Small intestine (tissue), 16 donors: ENCODE data around the gene DCLK3. TPM values are rescaled to one million over a fixed set of nuclear protein-coding genes. Genes with fewer than 3 reads are reported as not detected.
A peak's percentile ranks its signal among the peaks of the same experiment; 100 is the strongest.

Experiments used
- DNase-seq, 2 donors: peaks; one replicate each; pipeline versions ENCODE4 v3.0.0 to v3.0.0-alpha.2; 2013
- FAIRE-seq: peaks from 2 replicates; lab custom pipeline; 2012; peaks lifted over from hg19 to GRCh38; lab: Jason Lieb, UNC
- H3K27ac ChIP-seq, 3 donors: one replicate each; pipeline ENCODE4 v1.5.1; 2013; ENCODE audit warnings: low read length in 2 of 3, mild to moderate bottlenecking in 2 of 3, control low read depth in 1 of 3, inconsistent platforms in 1 of 3, low read depth in 1 of 3, moderate library complexity in 1 of 3
- H3K27me3 ChIP-seq, 3 donors: one replicate each; pipeline ENCODE4 v1.6.1; 2013; ENCODE audit warnings: low read length in 3 of 3, inconsistent platforms in 1 of 3; ENCODE audit not compliant: control insufficient read depth in 3 of 3, insufficient read depth in 3 of 3
- H3K36me3 ChIP-seq, 3 donors: one replicate each; pipeline ENCODE4 v1.6.1; 2013; ENCODE audit warnings: low read length in 3 of 3, inconsistent platforms in 1 of 3, low read depth in 1 of 3, mild to moderate bottlenecking in 1 of 3, moderate library complexity in 1 of 3; ENCODE audit not compliant: control insufficient read depth in 3 of 3, insufficient read depth in 2 of 3
- H3K4me1 ChIP-seq, 3 donors: one replicate each; pipeline ENCODE4 v1.6.1; 2013; ENCODE audit warnings: low read length in 2 of 3, inconsistent platforms in 1 of 3, low read depth in 1 of 3, mild to moderate bottlenecking in 1 of 3, moderate library complexity in 1 of 3; ENCODE audit not compliant: control insufficient read depth in 3 of 3, insufficient read depth in 2 of 3
- H3K4me3 ChIP-seq, 3 donors: one replicate each; pipeline ENCODE4 v1.5.1; 2013; ENCODE audit warnings: low read length in 3 of 3, control low read depth in 1 of 3, inconsistent platforms in 1 of 3, low read depth in 1 of 3, mild to moderate bottlenecking in 1 of 3, moderate library complexity in 1 of 3
- H3K9me3 ChIP-seq, 2 donors: one replicate each; pipeline ENCODE4 v1.6.1; 2013; ENCODE audit warnings: low read depth in 1 of 2, low read length in 1 of 2; ENCODE audit not compliant: control insufficient read depth in 2 of 2, insufficient read depth in 1 of 2
- WGBS, 3 donors: extraction: QIAGEN DNeasy Blood & Tissue Kit; methylation state at CpG; one replicate each; pipeline ENCODE4 v1.1.7; 2013; 5-methylcytosine and 5-hydroxymethylcytosine counted together
- long read RNA-seq, 10 donors: transcript quantifications; one replicate each; lab custom pipeline, GENCODE V29; 2026
- polyA plus RNA-seq, 4 donors: library from polyadenylated mRNA; stranded (reverse) in 3 of 4; unstranded in 1 of 4; fragments of 200-250 nt in 3 of 4; fragments of 120-200 nt in 1 of 4; gene quantifications; one replicate each; pipeline versions ENCODE4 v1.2.1 to v1.2.3, GENCODE V29; 2013
- donor health status: healthy with polysubstance abuse.
- donor health status: control.
- donor health status: control.
- donor health status: Bipolar disorder and iron deficiency.
- donor health status: healthy.

DCLK3 gene
- under 1 TPM in 3 of 4 donors, not detected in 1; 0.24 to 0.31 (median 0.27) TPM for polyA plus RNA-seq
- long read RNA-seq, donor 1 = 0 reads
- long read RNA-seq, donor 2 = 0 reads
- long read RNA-seq, donor 3, full-length matches to known transcripts = 1 of 1 reads
- long read RNA-seq, donor 3, partial matches to known transcripts = 0 of 1 reads
- long read RNA-seq, donor 3, other reads (novel, unspliced or antisense) = 0 of 1 reads
- long read RNA-seq, donor 4 = 0 reads
- long read RNA-seq, donor 5 = 0 reads
- long read RNA-seq, donor 6 = 0 reads
- long read RNA-seq, donor 7 = 0 reads
- long read RNA-seq, donor 8 = 0 reads
- long read RNA-seq, donor 9 = 0 reads
- long read RNA-seq, donor 10, full-length matches to known transcripts = 1 of 1 reads
- long read RNA-seq, donor 10, partial matches to known transcripts = 0 of 1 reads
- long read RNA-seq, donor 10, other reads (novel, unspliced or antisense) = 0 of 1 reads

- peaks cover 0 to 2% (median 0%) of the 10 kb centered on the region in 3 donors for H3K4me1 ChIP-seq
- FAIRE-seq (no peak), DNase-seq (peak; percentile 28 to 40)
- peaks cover 0 to 3% of the 10 kb centered on the region in 2 donors for H3K9me3 ChIP-seq
- H3K27ac ChIP-seq = no peak within 1 kb of the TSS
- WGBS, 3 donors = 4 to 5% (median 5%) methylated on average over 61 to 99 of the region's 99 CpGs
- H3K27me3 ChIP-seq = peaks cover 3 to 42% (median 20%) of the 10 kb centered on the region in 3 donors
- peak within 1 kb of the TSS in 2 of 3 donors; percentile 19 to 59 for H3K4me3 ChIP-seq
- no peaks in the 10 kb centered on the region for H3K36me3 ChIP-seq
Measured at GRCh38 chr3:36763850-36764703, at the start of gene DCLK3. Gene DCLK3 (minus strand): TSS chr3:36764553. CDS start chr3:36764263, 290 bp downstream.

GRCh38 chr3:36813305-36813704 is 49.0 kb upstream of the DCLK3 start:
- no peaks in the 10 kb centered on the region for H3K36me3 ChIP-seq
- 86 to 92% (median 91%) methylated on average over 6 of the region's 6 CpGs for WGBS, 3 donors
- FAIRE-seq (no peak), DNase-seq (no peak)
- H3K27me3 ChIP-seq = no peaks in the 10 kb centered on the region
- H3K4me3 ChIP-seq = no peak overlapping the region
- no peak overlapping the region for H3K27ac ChIP-seq
- no peaks in the 10 kb centered on the region for H3K9me3 ChIP-seq
- no peaks in the 10 kb centered on the region for H3K4me1 ChIP-seq

- WGBS, 3 donors = 57 to 77% (median 69%) methylated on average over 1 of the region's 1 CpG
- Histone ChIP-seq H3K27me3 (no peaks in the 10 kb centered on the region), H3K27ac (no peak overlapping the region), H3K4me3 (no peak overlapping the region), H3K36me3 (no peaks in the 10 kb centered on the region), H3K9me3 (no peaks in the 10 kb centered on the region), H3K4me1 (no peaks in the 10 kb centered on the region)
- FAIRE-seq = no peak
- no peak for DNase-seq
Measured at GRCh38 chr3:36812240-36812639, 47.9 kb upstream of the DCLK3 start.

- H3K4me3 ChIP-seq = no peak overlapping the region
- H3K27me3 ChIP-seq = no peaks in the 10 kb centered on the region
- DNase-seq = no peak
- no peaks in the 10 kb centered on the region for H3K4me1 ChIP-seq
- no peak overlapping the region for H3K27ac ChIP-seq
- WGBS, 3 donors = 84 to 89% (median 85%) methylated on average over 2 of the region's 2 CpGs
- H3K9me3 ChIP-seq = no peaks in the 10 kb centered on the region
- H3K36me3 ChIP-seq = no peaks in the 10 kb centered on the region
- FAIRE-seq = no peak
Measured at GRCh38 chr3:36811768-36812167, 47.4 kb upstream of the DCLK3 start.

- FAIRE-seq = no peak
- DNase-seq = no peak
Measured at GRCh38 chr3:36804295-36805055, 40.1 kb upstream of the DCLK3 start.

GRCh38 chr3:36803091-36803791 is 38.9 kb upstream of the DCLK3 start:
- DNase-seq = no peak
- no peaks in the 10 kb centered on the region for H3K36me3 ChIP-seq
- WGBS, 3 donors = 95 to 98% (median 96%) methylated on average over 5 of the region's 5 CpGs
- peaks cover 0 to 3% (median 0%) of the 10 kb centered on the region in 3 donors for H3K27me3 ChIP-seq
- H3K27ac ChIP-seq = no peak overlapping the region
- no peak for FAIRE-seq
- H3K9me3 ChIP-seq = peaks cover 0 to 5% of the 10 kb centered on the region in 2 donors
- no peaks in the 10 kb centered on the region for H3K4me1 ChIP-seq
- no peak overlapping the region for H3K4me3 ChIP-seq

More at GRCh38 chr3:36804295-36805055, 40.1 kb upstream of the DCLK3 start:
- Histone ChIP-seq H3K9me3 (peaks cover 0 to 5% of the 10 kb centered on the region in 2 donors), H3K36me3 (no peaks in the 10 kb centered on the region), H3K27me3 (peaks cover 0 to 3% (median 0%) of the 10 kb centered on the region in 3 donors), H3K4me3 (no peak overlapping the region), H3K27ac (no peak overlapping the region), H3K4me1 (no peaks in the 10 kb centered on the region)
- WGBS, 3 donors = 88 to 98% (median 94%) methylated on average over 2 of the region's 2 CpGs

GRCh38 chr3:36800533-36801116 is 36.3 kb upstream of the DCLK3 start:
- Histone ChIP-seq H3K36me3 (no peaks in the 10 kb centered on the region), H3K27ac (no peak overlapping the region), H3K4me3 (no peak overlapping the region), H3K9me3 (peaks cover 0 to 5% of the 10 kb centered on the region in 2 donors), H3K4me1 (no peaks in the 10 kb centered on the region), H3K27me3 (peaks cover 0 to 3% (median 0%) of the 10 kb centered on the region in 3 donors)
- WGBS, 3 donors = 42 to 72% (median 67%) methylated on average over 3 of the region's 3 CpGs
- FAIRE-seq = no peak
- DNase-seq = no peak
